Left renal pelvis (tissue), 4 donors: ENCODE data around the gene LIN28B. TPM values are rescaled to one million over a fixed set of nuclear protein-coding genes. Genes with fewer than 3 reads are reported as not detected.
"Not testable (repeated sequence)": the region's sequence is repeated elsewhere in the genome, so short reads cannot be mapped to it uniquely, and the experiment has no call there.

Experiments
- DNase-seq, 4 donors: peaks; one replicate each; pipeline ENCODE4 v3.0.0-alpha.2; 2013; ENCODE audit warnings: low read depth in 4 of 4, low spot score in 3 of 4
- polyA plus RNA-seq, 4 donors: library from polyadenylated mRNA; unstranded; fragments of 120-200 nt; gene quantifications; one replicate each; pipeline ENCODE4 v1.2.1, GENCODE V29; 2013; ENCODE audit not compliant: insufficient read length in 4 of 4

LIN28B gene, protein sequence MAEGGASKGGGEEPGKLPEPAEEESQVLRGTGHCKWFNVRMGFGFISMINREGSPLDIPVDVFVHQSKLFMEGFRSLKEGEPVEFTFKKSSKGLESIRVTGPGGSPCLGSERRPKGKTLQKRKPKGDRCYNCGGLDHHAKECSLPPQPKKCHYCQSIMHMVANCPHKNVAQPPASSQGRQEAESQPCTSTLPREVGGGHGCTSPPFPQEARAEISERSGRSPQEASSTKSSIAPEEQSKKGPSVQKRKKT
- under 1 TPM; 0.11 to 0.30 (median 0.19) TPM for polyA plus RNA-seq

- DNase-seq: no peak
These were observed at the start of gene LIN28B for GRCh38 chr6:104956731-104957294. TSS of gene LIN28B (plus strand) at chr6:104957107. CDS start at chr6:104957251, 144 bp downstream.

GRCh38 chr6:104908031-104908887 lies 48.6 kb upstream of the LIN28B start:
- DNase-seq: no peak

DNA sequence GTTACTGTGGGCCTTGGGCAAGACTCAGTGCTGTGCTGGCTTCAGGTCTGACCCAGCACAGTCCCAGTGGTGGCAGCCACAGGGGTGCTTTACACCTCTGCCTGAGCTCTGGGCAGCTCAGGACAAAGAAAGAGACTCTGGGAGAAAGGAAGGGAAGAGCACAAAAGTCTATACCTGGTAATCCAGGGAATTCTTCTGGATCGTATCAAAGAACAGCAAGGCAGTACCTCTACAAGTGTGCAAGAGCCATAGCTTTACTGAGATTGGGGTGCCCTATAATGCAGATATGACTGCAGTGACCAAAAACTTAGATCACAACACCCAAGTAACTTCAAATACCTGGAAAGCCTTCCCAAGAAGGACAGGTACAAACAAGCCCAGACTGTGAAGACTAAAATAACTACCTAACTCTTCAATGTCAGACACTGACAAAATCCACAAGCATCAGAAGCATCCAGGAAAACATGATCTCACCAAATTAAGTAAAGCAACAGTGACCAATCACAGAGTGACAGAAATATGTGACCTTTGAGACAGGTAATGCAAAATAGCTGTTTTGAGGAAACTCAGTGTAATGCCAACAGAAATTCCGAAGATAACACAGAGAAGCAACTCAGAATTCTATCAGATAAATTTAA lies 47.9 kb upstream of the LIN28B start:
- DNase-seq: no peak

- DNase-seq: no peak
These were observed 35.0 kb upstream of the LIN28B start for GRCh38 chr6:104921896-104922295.

GRCh38 chr6:104928141-104928540 lies 28.8 kb upstream of the LIN28B start:
- DNase-seq: no peak

DNA sequence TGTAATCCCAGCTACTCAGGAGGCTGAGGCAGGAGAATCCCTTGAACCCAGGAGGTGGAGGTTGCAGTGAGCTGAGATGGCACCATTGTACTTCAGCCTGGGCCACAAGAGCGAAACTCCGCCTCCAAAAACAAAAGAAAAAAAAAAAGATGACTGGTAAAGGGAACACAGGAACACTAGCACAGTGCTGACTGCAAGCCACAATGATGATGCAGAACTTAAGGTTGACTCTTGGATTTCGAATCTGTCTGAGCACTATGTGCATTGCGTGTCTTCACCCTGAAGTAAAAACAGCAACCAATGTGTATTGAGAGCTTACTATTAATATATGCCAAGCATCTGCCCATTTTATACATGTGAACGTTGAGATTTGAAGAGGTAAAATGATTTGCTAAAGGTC lies 27.6 kb upstream of the LIN28B start:
- no peak for DNase-seq

GRCh38 chr6:104930939-104931338 lies 26.0 kb upstream of the LIN28B start:
- no peak for DNase-seq

GRCh38 chr6:104936766-104937535 lies 20.0 kb upstream of the LIN28B start:
- DNase-seq: no peak

- DNase-seq: no peak
These were observed 16.5 kb upstream of the LIN28B start for GRCh38 chr6:104940238-104940892.

- no peak for DNase-seq
These were observed 15.8 kb upstream of the LIN28B start for GRCh38 chr6:104940893-104941728.

DNA sequence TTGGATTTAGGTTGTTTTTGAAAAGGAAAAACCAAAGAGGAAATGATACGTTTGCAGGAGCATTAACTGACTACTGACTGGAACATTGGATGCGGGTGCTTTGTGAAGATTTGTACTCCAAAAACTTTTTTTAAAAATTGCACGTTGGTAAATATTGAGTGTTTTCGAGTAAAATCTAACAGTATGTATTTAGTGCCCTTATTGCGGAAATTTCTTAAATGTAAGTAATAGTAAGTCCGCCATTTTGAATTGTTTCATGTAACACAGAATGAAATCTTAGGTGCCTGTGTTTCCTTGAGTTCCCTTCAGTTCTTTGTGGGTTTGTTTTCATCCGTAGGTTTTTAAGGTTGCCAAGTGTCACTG lies 15.2 kb upstream of the LIN28B start:
- DNase-seq: no peak

DNA sequence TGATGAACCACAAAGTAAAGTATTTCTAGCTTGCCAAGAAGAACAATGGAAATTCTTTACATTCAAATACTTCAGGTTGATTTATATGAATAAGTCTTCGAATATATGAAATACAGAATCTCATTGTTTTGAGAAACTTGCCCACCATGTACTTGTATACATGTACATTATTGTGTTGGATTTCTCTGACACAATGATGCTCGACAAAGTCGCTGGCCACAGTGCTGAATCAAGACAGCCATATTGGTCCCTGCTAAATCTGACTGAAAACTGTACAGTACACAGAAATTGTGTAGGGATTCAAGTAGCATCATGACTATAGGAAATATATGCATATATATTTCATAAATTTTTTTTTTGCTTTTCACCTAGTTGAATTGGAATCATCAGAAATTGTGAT lies 13.1 kb upstream of the LIN28B start:
- no peak for DNase-seq

DNA sequence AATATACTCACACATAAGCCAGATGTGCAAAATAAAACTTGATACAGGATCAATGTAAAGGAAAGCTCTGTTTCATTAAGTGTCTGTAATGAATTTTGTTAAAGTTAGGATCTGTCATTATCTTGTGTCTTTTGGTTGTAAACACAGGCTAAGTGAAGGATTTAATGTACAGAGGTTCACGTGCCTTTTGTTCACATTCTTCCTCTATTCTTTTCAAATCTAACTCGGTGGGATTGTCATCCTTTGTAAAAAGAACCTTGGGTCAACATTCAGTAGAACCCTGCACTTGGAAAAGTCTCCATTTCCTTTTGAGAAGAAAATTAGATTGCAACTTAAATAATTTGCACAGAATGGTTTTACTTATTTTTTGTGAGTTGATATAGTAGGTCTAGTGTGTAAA lies 7.7 kb upstream of the LIN28B start:
- DNase-seq: no peak

- DNase-seq: no peak
These were observed 5.2 kb upstream of the LIN28B start for GRCh38 chr6:104951677-104952076.

GRCh38 chr6:104952911-104953399 lies 4.0 kb upstream of the LIN28B start:
- no peak for DNase-seq

GRCh38 chr6:104953400-104954189 lies 3.3 kb upstream of the LIN28B start:
- DNase-seq: not testable (repeated sequence)

GRCh38 chr6:104954190-104954797 lies 2.6 kb upstream of the LIN28B start:
- DNase-seq: no peak

DNA sequence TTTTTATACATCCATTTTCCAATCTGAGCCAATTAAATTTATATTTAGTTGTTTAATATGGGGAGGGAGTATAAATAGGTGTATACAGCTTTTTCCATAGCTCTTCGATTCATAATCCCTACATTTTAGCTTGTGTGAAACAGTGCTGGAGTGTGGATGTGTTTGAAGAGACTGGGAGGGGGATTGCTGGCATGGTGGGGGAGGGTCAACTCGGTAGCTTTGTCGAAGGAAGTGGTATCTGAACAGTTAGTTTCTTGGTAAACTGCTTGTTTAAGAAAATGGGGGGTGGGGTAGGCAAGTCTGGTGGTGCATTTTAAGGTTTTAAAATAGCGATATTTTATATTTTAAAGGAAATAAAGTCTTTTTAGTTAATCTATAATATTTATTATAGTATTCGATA lies 1.4 kb upstream of the LIN28B start:
- DNase-seq: no peak
